ENCODE results near the gene LY6G6F.

Gene LY6G6F

DNA sequence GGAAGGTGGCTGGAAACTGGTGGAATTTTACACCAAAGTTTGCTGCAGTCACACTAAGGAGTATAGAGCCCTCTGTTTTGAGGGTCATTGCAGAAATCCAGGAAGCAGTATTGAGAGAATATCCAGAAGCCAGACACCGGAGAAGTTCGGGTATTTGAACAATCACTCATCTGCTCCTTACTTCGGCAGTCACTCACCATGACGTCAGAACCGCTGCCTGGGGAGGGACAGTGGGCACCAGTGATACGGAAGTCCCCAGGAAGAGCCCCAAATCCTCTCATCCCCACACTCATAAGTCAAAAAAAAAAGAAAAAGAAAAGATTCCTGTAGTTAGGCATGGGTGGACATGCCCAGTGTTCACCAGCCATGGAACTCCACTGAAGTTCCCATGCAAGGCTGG, 29.8 kb upstream of the LY6G6F start:
- DNase-seq: no peak

DNA sequence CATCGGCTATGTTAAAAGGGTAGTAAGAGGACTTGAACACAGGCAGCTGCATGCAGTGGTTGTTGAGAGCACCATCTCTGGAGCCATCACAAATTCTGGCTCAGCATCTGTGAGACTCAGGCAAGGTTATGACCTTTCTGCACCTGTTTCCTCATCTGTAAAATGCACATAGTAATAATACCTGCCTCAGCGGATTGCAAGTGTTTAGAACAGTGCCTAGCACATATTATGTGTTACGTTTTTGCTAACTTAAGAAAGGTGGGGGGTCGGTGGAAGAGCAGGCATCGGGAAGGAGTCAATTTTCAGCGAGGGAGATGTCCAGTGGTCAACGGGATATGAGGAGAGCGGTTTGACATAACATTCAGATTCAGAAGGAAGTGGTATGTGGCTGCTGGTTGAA, 28.7 kb upstream of the LY6G6F start:
- no peak for DNase-seq

DNA sequence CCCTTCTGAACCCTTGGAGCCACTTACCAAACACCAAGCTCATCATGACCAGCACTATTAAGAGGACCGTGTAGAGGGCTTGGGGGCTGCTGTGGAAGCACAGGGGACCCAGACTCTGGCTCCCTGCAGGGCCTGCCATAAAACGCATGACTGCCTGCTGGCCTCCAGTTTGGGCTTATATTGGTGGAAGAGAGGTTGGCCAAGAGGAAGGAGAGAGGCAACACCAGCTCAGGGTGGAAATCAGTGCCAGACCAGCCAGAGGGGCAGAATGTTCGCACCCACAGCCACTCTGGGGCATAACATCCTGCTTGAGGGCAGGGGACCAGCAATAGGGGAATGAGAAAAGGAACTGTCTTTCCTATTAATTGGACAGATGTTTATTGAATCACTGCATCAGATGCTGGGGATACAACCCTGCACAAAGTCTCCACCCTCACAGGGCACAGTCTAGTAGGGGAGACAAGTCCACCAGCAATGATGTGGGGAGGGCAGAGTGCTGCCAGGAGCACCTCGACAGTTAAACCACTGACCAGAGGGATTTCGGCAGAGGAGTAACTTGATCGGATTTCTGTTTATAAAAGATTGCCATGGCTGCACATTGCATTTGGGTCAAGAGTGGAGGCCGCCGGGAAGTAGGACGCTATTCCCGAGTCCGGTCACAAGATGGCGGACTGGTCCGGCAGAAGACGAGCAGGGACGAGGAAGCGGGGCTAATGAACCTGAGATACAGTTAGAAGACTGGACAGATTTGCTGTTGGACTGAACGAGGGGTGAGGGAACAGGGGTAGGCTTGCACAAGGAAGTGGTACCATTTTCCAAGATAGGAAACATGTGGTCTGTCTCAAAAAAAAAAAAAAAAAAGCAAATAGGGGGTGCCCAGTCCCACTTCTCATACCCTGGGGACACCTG, 26.2 kb upstream of the LY6G6F start, which contains the start of gene LY6G5C:
LY6G5C (minus strand) TSS at position 842 of the 909 bp plus-strand sequence; CDS start at position 148, 694 bp downstream.
- no peak for DNase-seq

DNA sequence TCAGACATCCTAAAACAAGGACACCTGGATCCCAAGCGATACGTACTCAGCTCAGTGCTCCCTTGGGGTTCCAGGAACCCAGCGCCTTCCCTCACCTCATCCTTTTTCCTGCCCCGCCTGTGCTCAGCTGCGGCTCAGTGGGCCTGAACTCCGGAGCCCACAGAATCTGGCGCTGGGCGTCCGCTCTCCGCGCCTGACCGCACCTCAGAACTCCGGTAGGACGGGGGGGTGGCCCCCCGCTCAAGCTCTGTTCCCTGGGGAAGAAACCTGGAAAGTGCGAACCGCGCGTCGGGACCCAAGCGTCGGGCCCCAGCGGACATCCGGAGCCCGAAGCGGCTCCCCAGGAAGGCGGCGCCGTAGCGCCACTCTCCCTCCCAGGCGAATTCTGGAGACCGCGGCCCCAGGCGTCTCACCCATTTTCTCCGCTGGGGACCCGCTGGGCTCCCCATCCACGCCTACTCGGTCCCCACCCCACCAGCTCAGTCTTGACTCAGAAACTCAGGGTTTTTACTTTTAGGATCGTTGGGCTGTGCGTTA, 25.5 kb upstream of the LY6G6F start:
- no peak for DNase-seq

DNA sequence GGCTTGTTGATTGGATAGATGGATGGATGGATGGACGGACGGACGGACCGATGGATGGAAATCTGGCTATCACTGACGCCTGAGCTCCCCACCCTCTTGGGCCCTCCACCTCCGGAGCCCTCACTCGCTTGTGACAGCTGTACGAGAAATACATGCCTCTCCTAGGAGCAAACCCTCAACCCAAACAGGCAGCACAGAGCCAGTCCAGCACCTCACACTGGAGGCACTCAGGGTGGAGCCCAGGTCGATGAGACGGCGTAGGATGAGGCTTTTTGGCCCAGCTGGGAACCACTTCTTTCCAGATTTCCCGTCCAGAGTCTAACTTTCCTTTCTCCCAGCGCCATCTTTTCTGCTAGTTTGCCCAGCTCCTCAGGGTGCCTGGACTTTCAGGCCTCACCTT, 23.1 kb upstream of the LY6G6F start:
- DNase-seq: no peak

DNA sequence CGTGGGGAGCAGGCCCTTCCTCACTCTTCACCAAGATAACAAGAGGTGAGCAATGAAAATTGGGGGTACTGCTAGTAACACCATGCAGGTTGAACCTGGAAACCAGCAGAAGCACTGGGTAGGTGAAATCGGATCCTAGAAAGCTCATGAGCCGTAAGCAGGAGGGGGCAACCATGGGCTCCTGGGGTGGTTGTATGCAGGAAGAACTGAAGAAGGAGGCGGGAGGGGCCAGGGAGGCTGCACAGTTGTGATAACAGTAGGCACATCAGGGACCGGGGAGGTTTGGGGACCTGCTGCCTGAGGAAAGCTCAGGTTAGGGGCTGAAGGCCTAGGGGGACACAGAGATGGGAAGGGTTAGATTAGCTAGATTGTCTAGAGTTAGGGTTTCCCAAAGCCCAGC, 20.2 kb upstream of the LY6G6F start:
- DNase-seq: no peak

DNA sequence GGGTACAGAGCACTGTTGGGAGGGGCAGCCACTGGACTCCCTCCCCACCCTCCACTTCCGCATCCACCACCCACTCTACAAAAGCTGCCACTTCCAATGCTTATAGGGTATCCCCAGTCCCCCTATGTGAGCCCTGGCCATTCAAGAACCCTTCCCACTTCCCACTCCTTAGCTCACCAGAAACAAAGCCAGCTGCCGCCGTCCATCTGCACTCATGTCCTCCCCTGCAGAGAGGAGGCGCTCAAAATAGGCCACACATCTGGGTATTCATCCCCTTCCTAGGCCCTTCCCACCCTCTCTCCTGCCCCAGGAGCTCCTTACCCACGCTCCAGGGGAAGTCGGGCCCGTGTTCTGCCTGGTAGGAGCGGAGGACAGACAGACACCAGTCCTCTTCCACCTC, 19.3 kb upstream of the LY6G6F start:
- no peak for DNase-seq

DNA sequence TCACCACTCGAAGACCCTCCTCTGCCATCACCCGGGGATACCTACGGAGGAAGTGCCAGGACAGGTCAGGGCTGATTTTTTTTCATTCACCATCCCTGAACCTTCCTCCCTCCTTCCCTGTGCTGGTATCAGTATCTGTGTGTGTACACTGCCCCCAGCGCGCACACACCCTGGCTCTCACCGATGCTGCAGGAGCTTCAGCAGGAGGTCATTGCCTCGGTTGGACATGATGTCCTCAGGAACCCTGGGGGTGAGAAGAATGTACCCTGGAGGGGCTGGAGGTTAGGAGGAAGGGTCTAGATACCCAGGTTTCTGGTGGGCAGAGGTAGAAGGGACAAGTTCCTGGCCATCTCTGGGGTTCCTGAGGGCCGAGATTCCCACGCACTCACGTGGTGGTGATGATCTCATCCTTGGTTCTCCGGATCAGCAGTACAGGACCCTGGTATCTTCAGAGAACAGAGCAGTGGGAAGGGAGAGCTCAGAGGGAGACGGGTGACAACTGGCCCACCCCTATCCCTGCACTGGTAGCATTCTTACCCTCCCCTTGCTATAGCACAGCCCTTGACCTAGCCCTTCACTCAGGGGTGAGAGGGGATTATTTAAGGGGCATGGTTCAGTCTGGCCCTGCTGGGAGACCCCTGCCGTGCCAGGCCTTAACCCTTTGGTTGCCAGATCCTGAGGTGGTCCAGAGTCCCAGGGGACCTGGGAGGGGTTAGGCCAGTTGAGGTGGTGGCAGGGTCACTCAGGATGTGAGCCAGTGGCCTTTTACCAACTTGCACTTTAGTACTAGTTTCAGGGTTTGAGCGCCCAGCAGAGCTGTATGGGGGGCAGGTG, 18.6 kb upstream of the LY6G6F start:
- no peak for DNase-seq

DNA sequence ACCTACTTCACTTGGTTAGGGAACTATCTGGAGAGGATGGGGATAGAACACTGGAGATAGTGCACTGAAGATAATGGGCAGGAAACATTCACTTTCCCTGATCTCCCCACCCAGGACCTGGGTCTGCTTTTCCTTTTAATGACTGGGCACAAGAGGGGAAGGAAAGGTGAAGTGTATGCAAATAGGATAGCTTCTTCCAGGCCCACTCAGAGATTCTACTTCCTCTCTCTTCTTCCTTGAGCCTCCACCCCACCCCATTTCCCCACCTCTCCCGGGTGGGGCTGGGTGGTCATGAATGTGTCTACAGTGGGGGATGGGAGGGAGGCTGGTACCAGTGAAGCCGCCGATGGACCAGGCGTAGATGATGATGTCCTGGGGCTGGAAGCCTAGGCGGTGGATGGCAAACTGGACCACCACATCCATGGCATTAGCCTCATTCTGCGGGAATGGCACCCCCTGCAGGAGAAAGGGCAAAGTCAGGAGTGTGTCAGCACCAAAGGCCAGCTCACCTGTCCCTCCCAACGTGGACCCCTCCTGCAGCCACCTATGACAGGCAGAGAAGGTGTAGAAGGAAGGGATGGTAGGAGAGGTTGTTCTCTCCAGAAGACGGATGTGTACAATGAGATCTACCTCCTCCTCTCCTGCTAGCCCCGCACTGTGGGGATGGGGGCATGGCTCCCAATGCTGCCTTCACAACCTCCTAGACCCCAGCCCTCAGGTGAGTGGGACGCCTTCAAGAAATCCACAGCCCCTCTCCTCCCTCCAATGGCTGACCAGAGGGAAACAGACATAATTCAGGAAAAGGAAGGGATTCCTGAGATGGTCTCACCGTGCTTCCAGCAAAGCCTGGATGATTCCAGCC, 17.2 kb upstream of the LY6G6F start:
- no peak for DNase-seq

DNA sequence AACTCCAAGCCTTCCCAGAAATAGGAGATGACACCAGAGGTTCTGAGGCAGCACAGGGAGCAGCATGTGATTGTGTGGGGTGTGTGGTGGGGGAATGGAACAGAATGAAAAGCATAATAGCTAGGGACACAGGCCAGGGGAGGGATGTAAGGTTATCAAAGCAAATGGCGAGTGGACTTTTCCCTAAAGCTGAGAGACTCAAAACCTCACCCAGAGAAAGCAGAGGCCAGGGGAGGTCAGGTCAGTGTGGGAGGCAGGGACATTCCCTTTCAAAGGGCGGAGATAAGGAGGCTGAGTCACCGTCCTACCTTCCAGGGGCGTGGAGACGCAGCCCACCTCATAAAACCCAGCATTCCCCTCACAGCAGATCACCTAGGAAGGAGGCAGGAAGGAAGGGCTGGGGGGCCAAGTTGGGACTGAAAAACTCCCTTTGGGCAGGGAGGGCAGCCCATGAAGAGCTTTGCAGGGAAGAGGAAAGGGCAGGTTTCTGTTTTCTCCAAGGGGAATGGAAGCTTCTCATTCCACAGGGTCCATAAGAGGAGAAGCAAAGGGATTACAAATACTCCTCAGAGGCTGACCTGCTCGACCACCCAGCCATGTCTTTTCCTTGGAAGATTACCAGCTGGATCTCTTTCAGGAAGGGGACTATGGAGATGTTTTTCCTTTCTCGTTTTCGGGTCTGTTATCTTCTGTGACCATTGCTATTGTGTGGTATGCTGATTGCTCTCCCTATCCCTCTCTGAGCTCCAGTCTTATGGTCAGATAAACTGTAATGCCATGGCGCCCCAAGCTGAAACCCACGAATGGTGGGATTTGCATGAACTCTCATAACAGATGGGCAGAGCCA, 16.2 kb upstream of the LY6G6F start:
- no peak for DNase-seq

DNA sequence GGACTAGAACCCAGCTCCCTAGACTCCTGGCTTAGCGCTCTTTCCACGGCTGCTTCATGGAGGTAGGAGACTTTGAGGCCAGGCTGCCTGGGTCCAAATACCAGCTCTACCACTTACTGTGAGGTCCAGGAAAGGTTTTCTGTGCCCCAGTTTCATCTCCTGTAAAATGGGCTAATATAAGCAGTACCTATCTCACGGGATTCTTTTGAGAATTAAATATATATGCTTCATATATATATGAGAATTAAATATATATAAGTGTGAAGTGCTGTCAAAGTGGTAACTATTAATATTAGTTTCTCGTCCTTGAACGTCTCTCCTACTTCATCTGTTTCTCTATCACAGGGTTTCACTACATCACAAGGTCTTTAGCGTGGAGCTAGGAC, 15.6 kb upstream of the LY6G6F start:
- DNase-seq: no peak

DNA sequence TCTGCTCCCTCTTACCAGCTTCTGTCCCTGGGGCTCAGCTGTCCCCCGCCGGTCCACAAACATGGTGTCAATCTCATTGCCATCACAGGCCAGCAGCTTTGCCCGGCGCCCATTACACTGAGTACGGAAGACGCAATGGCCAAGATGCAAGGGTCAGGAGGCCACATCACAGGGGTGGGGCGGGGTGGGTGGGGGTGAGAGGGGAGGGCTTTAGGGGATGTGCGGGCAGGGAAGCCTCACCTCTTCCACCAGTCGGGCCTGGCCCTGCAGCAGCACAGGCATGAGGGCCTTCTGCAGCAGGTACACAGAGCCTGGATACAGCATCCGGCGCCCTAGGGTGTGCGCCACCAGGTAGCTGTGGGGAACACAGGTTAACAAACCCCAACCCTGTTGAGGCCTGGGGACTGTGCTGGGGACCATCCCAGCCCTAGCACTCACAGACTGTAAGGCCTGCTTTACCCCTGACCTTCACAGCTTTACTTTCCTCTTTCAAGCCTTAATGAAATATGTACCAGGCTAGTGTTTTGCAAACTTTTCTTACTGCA, 15.0 kb upstream of the LY6G6F start:
- no peak for DNase-seq

DNA sequence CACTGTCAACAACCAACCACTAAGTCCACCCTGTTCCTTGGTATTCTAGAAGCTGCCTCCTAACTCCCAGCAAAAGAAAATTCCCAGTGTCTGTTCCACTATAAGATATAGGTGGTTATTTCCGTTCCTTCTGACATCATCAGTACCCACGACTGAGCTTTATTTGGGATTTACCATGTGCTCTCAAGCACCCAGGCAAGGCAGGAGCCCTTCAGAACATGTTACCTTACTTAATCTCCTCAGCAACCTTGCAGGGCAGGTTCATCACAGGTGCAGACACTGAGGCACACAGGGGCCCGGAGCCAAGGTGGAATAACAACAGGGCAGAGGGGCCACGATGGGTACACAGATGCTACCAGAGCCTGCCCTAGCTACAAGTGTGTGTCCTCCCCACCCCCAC, 14.3 kb upstream of the LY6G6F start:
- no peak for DNase-seq

DNA sequence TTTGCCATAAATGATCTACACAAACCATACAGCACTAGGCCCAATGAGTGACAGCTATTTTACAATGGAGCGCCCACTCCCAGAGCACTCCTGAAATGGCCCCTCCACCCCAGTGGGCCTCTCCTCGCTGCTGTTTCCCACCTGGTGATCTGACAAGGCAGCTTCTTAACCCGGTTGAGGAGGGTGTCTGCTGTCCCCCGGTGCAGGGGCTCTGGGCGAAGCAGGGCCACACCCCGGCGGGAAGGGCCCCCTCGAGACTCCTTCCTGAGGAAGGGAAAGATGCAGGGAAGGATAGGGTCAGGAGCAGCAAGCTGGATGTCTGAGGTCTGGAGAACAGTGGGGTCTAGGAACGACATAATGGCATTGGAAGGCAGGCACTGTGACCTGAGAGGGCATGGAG, 13.8 kb upstream of the LY6G6F start:
- no peak for DNase-seq

DNA sequence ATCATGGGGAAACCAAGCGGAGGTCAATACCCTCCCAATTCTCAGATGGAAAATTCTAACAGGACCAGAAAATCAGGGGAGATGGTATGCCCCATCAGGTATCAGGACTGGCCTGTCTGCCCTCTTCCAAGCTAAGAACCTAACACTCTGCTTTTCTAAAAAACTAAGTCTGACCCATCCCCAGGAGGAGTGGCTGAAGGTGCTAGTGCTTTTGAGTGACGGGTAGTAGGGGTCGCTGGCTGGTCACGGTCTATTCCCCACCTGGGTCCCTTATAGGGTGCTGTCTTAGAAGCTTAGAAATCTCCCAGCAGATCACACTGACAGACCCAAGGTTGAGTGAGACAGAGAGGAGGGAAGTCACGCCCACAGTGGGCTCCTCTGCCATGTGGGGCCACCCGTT, 13.1 kb upstream of the LY6G6F start:
- DNase-seq: no peak

DNA sequence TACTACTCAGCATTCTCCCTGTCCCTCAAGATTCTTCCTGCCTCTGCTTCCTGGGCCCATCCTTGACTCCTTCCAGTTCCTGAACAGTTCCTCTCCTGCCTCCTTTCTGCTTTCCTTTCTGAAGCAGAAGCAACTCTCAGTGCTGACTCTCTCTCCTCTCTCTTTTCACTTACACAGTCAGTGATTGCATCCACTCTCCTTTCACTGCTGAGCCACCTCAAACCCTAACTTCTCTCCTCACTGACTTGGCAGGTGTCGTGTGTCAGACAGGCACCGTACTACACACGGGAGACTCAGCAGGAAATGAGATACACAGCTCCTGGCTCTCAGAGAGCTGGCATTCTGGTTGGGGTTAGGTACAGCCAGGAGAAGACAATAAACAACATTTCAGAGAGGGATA, 9.1 kb upstream of the LY6G6F start:
- no peak for DNase-seq

DNA sequence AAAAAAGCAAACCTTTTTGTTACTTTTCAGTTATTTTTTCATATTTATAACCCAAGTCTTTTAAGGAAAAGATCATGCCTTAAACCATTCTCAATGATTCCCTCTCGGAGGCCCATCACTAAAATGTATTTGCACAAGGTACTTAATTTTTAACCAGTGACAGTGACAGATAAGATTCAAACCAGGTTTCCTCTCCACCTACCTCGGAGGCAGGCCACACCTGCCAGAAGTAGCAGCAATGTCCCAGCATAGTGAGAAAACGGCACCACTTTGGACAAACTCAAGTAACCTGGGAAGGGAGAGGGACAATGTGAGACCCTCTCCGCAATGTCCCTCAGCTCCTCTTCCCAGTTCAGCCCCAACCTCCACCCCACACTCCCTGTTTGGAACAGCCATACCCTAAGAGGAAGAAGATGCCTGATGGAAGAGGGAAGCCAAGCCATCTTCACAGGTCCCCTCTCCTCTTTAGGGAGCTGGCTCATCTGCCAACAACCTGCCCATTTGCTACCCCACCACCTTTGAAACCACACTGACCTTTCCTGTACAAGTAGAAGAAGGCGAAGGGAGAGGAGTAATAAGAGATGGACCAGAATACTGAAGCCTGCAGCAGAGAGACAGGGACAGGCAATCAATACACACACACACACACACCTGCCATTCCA, 5.8 kb upstream of the LY6G6F start:
- no peak for DNase-seq

DNA sequence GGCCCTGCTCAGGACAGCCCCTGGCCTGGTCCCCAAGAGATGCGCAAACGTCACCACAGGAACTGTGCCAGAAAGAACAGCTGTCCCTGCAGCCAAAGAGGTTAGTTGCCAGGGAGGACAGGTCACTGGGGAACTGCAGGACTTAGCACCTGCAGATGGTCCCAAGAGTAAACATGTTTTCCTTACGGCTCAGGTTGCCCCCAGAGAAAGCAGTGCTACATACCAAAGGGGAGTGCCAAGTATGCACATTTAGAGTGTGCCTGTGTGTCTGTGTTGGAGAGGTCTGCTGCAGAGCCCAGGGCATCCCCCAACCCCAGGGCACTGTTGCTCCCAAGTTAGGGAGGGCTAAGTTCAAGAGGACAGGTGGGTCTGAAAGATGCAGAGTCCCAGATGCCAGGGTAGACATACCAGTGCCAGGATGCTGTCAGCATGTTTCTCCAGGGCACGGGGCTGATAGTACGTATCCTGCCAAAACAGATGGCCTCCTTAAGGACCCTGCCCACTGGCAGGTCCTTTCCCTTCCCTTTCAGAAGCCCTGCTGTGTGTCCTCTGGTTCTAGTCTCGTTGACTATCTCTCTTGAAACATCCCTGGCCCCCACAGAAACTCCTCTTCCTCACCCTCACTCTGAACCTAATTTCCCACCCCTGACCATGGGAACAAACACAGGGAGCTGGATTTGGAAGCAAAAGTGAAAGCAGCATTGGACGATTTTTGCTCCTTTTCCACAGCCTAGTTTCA, 4.8 kb upstream of the LY6G6F start:
- DNase-seq: no peak

DNA sequence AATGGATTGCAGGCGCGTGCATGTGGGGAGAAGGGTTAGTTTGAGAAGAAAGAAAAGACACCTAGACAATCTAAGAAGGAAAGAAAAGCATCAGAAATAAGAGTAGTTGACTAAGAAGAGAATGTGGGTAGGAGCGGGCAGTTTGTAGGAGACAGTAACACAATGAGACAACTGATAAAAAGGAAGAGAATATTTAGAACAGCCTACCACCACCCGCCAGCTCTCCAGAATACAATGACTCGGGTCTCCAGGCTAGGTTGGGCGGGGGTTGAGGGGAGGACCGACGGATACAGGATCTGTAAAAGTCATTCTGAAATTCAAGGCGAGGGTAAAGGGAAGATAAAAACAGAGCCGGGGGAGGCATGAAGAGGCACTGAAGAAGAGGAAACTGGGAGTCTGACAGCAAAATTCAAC, 4.3 kb upstream of the LY6G6F start:
- no peak for DNase-seq

Measured in GDM1 (cell line).